ENCODE measurements around the gene AGAP1. TPM values are rescaled to one million over a fixed set of nuclear protein-coding genes. Genes with fewer than 3 reads are reported as not detected.

AGAP1 gene
- total RNA-seq, 1 donor from 2014 or later, result 39.4 TPM

DNA sequence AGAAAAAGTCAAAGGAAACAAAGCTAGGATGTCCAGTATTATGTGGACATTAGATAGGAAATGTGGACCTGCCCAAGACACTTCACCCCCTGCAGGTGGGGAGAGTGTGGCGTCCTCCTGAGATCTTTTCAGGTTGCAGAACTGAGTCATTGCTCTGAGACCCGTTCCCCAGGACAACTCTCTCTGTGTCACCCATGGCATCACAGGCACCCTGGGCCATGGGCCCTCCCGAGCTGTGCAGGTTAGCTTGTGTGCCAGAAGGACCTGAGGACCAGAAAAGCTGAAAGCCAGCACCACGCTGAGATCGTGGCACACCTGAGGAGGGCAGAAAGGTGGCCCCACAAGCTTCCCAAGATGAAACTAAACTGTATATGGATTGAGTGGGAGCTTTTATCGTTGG lies 229.5 kb downstream of the AGAP1 start:
- H3K27ac ChIP-seq (ENCODE audit: low read depth, low read length), result no peak overlapping the region
- no peak overlapping the region for H3K9ac ChIP-seq (ENCODE audit: low read length)
- FAIRE-seq (no peak), DNase-seq (ENCODE audit: low read depth) (no peak)
- H3K9me3 ChIP-seq (ENCODE audit: insufficient read depth, low read depth, low read length), result no peaks in the 10 kb centered on the region
- no peaks in the 10 kb centered on the region for H3K4me1 ChIP-seq (ENCODE audit: insufficient read depth, low read length)
- H3K36me3 ChIP-seq (ENCODE audit: insufficient read depth, low read length), result no peaks in the 10 kb centered on the region
- no peak overlapping the region for H2AFZ ChIP-seq (ENCODE audit: low read depth, low read length)
- no peak overlapping the region for H3K4me3 ChIP-seq (ENCODE audit: insufficient read depth, low read depth, low read length)
- peaks cover 14% of the 10 kb centered on the region for H4K20me1 ChIP-seq (ENCODE audit: insufficient read depth, low read length)
- Mint-ChIP-seq H3K36me3 (ENCODE audit: low read depth, unreplicated experiment) (peaks cover 20% of the 10 kb centered on the region), H3K4me1 (ENCODE audit: low read depth, unreplicated experiment) (peaks cover 28% of the 10 kb centered on the region), H3K27me3 (ENCODE audit: low read depth, unreplicated experiment) (no peaks in the 10 kb centered on the region), H3K27ac (ENCODE audit: unreplicated experiment) (no peak overlapping the region), H3K4me3 (ENCODE audit: unreplicated experiment) (no peak overlapping the region), H3K9me3 (ENCODE audit: unreplicated experiment) (no peaks in the 10 kb centered on the region)
- H3K79me2 ChIP-seq (ENCODE audit: insufficient read depth, low read length), result no peaks in the 10 kb centered on the region
- TF ChIP-seq, protein P1, sequence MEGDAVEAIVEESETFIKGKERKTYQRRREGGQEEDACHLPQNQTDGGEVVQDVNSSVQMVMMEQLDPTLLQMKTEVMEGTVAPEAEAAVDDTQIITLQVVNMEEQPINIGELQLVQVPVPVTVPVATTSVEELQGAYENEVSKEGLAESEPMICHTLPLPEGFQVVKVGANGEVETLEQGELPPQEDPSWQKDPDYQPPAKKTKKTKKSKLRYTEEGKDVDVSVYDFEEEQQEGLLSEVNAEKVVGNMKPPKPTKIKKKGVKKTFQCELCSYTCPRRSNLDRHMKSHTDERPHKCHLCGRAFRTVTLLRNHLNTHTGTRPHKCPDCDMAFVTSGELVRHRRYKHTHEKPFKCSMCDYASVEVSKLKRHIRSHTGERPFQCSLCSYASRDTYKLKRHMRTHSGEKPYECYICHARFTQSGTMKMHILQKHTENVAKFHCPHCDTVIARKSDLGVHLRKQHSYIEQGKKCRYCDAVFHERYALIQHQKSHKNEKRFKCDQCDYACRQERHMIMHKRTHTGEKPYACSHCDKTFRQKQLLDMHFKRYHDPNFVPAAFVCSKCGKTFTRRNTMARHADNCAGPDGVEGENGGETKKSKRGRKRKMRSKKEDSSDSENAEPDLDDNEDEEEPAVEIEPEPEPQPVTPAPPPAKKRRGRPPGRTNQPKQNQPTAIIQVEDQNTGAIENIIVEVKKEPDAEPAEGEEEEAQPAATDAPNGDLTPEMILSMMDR (IDR thresholded peaks at IDR 0.05; ENCODE audit: insufficient read depth, low read depth, low read length), result no peak
- TF ChIP-seq EZH2 (IDR thresholded peaks at IDR 0.05; ENCODE audit: insufficient read depth, low read length), result no peak
- no peaks in the 10 kb centered on the region for H3K27me3 ChIP-seq (ENCODE audit: insufficient read depth, low read length)
- no peak overlapping the region for H3K4me2 ChIP-seq (ENCODE audit: low read length)

DNA sequence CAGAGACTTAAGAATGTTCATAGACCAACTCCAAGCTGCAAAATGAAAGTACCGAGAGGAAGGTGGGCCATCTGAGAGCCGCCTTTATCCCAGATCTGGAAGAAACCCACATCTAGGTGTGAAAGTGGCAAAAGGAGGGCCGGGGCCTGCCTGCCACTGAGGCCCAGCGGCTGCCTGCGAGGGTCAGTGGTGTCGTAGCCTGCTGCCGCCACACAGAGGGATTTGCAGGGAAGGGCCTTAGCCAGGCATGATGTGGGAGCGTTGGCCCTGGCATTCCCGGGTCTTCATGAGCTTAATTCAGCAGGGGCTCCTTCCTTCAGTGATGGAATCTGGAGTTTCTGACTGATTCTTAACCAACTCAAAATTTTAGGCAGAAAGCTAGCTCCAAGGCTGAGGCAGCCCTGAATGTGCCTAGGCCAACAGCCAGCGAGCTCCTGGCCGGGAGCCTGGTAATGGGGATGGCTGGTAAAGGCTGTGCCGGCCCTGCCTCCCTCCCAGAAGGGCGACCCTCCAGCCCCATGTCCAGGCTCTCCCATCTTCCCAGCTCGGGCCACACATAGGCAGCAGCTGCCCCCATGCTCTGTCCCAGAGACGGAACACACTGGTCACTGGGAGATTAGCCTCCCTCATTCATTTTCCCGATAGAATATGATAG lies 230.1 kb downstream of the AGAP1 start:
- Mint-ChIP-seq H3K36me3 (ENCODE audit: low read depth, unreplicated experiment) (peaks cover 25% of the 10 kb centered on the region), H3K9me3 (ENCODE audit: unreplicated experiment) (no peaks in the 10 kb centered on the region), H3K4me1 (ENCODE audit: low read depth, unreplicated experiment) (peaks cover 27% of the 10 kb centered on the region), H3K27ac (ENCODE audit: unreplicated experiment) (no peak overlapping the region), H3K4me3 (ENCODE audit: unreplicated experiment) (no peak overlapping the region), H3K27me3 (ENCODE audit: low read depth, unreplicated experiment) (no peaks in the 10 kb centered on the region)
- Histone ChIP-seq H3K9ac (ENCODE audit: low read length) (no peak overlapping the region), H3K79me2 (ENCODE audit: insufficient read depth, low read length) (no peaks in the 10 kb centered on the region), H3K27ac (ENCODE audit: low read depth, low read length) (no peak overlapping the region), H3K4me3 (ENCODE audit: insufficient read depth, low read depth, low read length) (no peak overlapping the region), H3K27me3 (ENCODE audit: insufficient read depth, low read length) (no peaks in the 10 kb centered on the region), H3K4me2 (ENCODE audit: low read length) (no peak overlapping the region), H3K4me1 (ENCODE audit: insufficient read depth, low read length) (no peaks in the 10 kb centered on the region), H2AFZ (ENCODE audit: low read depth, low read length) (no peak overlapping the region), H3K9me3 (ENCODE audit: insufficient read depth, low read depth, low read length) (no peaks in the 10 kb centered on the region), H3K36me3 (ENCODE audit: insufficient read depth, low read length) (no peaks in the 10 kb centered on the region), H4K20me1 (ENCODE audit: insufficient read depth, low read length) (peaks cover 10% of the 10 kb centered on the region)
- FAIRE-seq (no peak), DNase-seq (ENCODE audit: low read depth) (no peak)
- no peak for TF ChIP-seq EZH2 (IDR thresholded peaks at IDR 0.05; ENCODE audit: insufficient read depth, low read length)
- TF ChIP-seq, protein P1 (IDR thresholded peaks at IDR 0.05; ENCODE audit: insufficient read depth, low read depth, low read length), result no peak

DNA sequence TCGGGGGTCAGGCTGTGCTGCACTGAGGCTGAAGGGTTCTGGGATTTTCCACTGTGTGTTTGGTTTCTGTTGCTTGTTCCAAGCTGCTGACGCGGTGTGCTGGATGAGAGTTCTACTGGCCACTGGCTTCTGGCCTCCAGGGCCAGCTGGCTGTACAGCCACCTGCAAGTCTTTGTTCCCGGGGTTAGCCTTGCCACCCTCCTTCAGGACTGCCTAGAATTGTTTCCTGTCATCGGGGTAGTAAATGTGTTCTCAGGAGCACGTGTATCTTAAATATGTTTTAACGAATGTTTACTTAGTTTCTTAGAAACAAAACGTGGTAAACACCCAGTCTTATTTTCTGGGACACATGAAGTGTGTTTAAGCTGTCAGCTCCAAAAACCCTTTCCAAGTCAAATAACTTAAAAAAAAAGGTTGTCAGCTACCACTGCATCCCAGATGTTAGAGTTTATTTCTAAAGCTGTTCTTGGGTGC lies 231.2 kb downstream of the AGAP1 start:
- H3K27ac ChIP-seq (ENCODE audit: low read depth, low read length), result no peak overlapping the region
- Mint-ChIP-seq H3K27ac (ENCODE audit: unreplicated experiment) (no peak overlapping the region), H3K4me1 (ENCODE audit: low read depth, unreplicated experiment) (peaks cover 17% of the 10 kb centered on the region), H3K4me3 (ENCODE audit: unreplicated experiment) (no peak overlapping the region), H3K9me3 (ENCODE audit: unreplicated experiment) (no peaks in the 10 kb centered on the region), H3K36me3 (ENCODE audit: low read depth, unreplicated experiment) (peaks cover 24% of the 10 kb centered on the region), H3K27me3 (ENCODE audit: low read depth, unreplicated experiment) (no peaks in the 10 kb centered on the region)
- H3K79me2 ChIP-seq (ENCODE audit: insufficient read depth, low read length), result no peaks in the 10 kb centered on the region
- no peak for FAIRE-seq
- no peak overlapping the region for H3K4me3 ChIP-seq (ENCODE audit: insufficient read depth, low read depth, low read length)
- no peaks in the 10 kb centered on the region for H3K9me3 ChIP-seq (ENCODE audit: insufficient read depth, low read depth, low read length)
- H3K4me1 ChIP-seq (ENCODE audit: insufficient read depth, low read length), result no peaks in the 10 kb centered on the region
- H3K4me2 ChIP-seq (ENCODE audit: low read length), result no peak overlapping the region
- H3K36me3 ChIP-seq (ENCODE audit: insufficient read depth, low read length), result no peaks in the 10 kb centered on the region
- TF ChIP-seq, protein P1 (IDR thresholded peaks at IDR 0.05; ENCODE audit: insufficient read depth, low read depth, low read length), result no peak
- TF ChIP-seq EZH2 (IDR thresholded peaks at IDR 0.05; ENCODE audit: insufficient read depth, low read length), result no peak
- no peak overlapping the region for H3K9ac ChIP-seq (ENCODE audit: low read length)
- no peak for DNase-seq (ENCODE audit: low read depth)
- H4K20me1 ChIP-seq (ENCODE audit: insufficient read depth, low read length), result peaks cover 9% of the 10 kb centered on the region
- no peak overlapping the region for H2AFZ ChIP-seq (ENCODE audit: low read depth, low read length)
- no peaks in the 10 kb centered on the region for H3K27me3 ChIP-seq (ENCODE audit: insufficient read depth, low read length)
